GM18867 (cell line): Measurements from ENCODE around the gene NRXN3.
A peak's percentile ranks its signal among the peaks of the same experiment; 100 is the strongest.

Experiments used
- ATAC-seq: cut with Tn5 transposase; IDR thresholded peaks from one replicate; pipeline ENCODE4 v1.9.1; 2021; ENCODE audit warnings: mild to moderate bottlenecking, moderate library complexity; ENCODE audit not compliant: unreplicated experiment

Gene NRXN3

GRCh38 chr14:78863143-78863542 is 693.0 kb downstream of the NRXN3 start:
- no peak for ATAC-seq

DNA sequence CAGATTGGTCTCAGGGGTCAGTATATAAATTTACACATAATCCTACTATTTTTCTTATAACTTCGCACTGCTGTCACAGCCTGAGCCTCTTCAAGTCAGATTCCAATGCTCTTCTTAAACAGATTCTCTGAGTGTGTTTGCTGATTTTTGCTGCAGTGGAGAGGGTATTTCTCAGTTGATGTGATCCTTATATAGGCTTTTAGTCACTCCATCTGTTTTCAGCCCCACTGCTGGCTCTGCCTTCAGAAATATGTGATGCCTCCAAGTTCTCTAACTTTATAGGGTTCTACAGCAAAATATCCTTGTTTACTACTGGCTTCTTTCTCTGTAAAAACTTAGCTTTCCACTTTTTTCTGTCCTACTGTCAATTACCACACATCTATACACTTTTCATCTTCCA is 702.7 kb downstream of the NRXN3 start:
- ATAC-seq: no peak

DNA sequence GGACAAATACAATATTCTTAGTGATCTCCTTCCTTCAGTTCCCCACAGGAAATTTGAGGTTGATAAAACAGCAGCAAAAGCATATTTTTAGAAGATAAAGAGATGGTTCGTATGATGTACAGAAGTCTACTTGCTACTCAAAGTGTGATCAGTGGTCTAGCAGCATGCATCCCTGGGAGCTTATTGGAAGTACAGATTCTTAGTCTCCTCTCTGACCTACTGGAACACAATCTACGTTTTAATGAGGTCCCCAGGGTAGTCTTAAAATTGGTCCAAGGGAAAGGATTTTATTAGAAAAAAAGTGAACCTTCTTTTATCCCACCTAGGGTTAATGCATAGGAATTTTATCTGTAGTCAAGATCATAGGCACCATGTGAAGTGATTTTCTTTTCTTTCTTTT is 703.4 kb downstream of the NRXN3 start:
- no peak for ATAC-seq

GRCh38 chr14:78875049-78875448 is 704.9 kb downstream of the NRXN3 start:
- no peak for ATAC-seq

GRCh38 chr14:78885884-78886283 is 715.7 kb downstream of the NRXN3 start:
- no peak for ATAC-seq

DNA sequence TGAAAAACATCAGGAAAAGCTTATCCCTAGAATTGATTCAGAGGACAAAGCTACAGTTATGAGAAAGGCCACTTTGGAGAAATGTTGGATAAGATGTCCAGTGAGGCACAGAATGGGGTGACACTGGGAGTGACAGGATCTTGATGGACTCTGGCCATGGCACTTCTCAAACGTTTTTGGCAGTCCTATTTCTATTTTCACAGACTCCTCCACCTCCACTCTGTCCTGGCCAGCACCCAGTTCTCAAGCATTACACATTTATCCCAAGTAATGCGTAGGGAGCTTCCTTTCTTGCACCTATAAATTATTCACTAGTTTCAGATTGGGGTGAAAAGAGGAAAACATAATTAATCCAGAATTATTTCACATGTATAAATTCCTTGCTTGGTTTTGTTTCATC is 727.3 kb downstream of the NRXN3 start:
- no peak for ATAC-seq

DNA sequence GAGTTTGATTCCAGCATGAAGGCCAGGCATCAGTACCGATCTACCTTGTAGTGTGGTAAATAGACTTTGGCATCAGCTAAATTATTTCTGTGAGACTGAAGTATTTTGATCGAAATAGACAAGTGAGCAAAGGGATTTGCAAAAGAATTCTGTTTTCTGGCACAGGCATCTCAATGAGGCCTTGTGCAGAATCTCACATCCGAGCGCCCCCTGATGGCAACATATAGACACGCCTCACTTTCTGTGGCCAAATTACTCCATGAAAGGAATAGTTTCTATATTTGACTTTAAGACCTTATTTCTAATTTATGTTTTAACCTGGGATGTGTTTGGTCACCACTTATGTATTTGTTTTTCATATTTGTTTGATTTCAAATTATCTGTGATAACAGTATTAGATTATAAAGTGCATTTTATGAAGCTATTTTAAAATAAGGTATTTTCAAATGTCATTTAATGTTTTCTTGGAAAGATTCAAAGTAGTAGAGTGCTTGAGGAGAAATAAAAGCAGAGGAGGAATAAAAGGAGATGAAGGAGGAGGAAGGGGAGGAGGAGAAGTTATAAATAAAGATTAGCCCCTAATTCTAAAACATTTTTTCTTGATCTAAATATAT is 731.9 kb downstream of the NRXN3 start:
- peak; percentile 42 for ATAC-seq

DNA sequence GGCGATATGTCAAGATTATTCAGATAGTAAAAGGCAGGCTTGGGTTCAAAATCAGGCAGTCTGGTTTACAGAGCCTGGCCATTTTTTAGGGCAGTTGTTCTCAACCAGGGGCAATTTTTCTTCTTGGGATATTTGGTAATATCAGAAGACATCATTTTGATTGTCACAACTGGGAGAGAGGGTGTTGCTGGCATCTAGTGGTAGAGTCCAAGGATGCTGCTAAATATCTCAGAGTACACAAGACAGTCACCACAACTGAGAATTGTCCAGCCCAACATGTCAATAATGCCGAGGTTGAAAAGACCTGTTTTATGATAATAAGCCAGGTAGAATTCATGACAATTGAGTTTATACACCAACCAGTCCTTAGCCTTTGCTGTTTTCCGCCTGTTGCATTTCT is 733.9 kb downstream of the NRXN3 start:
- no peak for ATAC-seq

GRCh38 chr14:78917462-78917861 is 747.3 kb downstream of the NRXN3 start:
- ATAC-seq: no peak

DNA sequence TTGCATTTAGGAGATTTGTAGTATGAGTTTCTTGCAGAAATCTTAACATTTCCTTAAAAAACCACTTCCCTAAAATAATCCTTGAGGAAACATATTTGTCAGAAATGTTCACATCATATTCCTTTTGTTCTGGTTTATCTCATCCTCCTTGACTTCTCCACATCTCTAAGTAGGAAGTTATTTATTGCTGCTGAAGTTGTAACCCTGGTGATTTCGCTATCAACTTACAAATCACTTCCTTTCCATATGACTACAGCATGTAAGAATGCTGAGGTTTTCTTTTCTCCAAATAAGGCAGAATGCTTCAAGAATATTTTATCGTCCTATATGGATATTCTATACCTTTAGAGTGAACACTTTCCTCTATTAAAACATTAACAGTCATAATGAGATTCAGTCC is 751.7 kb downstream of the NRXN3 start:
- no peak for ATAC-seq

- ATAC-seq: no peak
Measured at GRCh38 chr14:78927261-78927660, 757.1 kb downstream of the NRXN3 start.

DNA sequence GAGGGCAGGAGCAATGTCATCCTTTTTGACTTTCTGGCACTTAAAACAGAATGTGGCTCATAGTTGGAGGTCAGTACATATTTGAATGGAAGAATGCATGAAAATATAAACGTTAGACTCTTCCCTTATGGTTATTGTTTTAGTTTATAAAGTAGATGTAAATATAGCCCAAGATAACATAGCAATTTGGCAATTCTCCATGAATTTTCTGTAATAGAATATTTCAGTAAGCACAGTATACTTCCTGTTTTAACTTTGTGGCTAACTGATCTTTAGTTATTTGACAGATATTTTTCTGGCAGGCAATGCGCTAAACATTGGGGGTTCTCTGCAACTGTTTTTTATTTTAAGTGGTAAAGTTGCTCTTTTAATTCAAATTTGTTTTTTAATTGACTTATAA is 763.0 kb downstream of the NRXN3 start:
- no peak for ATAC-seq

DNA sequence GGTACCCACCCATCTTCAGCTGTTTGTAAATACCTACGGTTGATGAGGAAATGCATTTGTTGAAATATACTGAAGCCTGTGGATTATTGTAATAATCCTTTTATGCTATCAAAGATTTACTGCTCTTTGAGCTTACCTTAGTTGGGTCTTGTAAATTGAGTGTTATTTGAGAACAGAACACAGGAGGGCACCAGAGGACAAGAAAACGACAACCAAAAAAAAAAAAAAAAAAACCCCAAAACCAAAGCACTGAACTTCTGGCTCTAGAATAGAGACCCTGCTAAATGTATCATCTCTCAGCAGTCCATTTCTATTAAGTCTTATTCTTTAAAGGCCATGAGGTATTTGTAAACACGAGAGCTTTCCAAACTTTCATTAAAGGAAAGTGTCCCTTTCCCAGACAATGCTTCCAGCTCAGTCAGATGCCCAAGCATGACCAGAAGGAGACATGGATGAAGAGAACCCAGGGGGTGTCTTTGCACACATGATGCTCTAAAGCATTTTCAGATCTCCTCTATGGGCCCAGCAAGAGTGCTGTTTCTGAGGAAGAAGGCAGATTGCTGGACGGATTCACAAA is 763.9 kb downstream of the NRXN3 start:
- ATAC-seq: no peak

GRCh38 chr14:78946949-78947348 is 776.8 kb downstream of the NRXN3 start:
- ATAC-seq: no peak

GRCh38 chr14:78947681-78948080 is 777.5 kb downstream of the NRXN3 start:
- no peak for ATAC-seq

- ATAC-seq: no peak
Measured at GRCh38 chr14:78950649-78951048, 780.5 kb downstream of the NRXN3 start.

- no peak for ATAC-seq
Measured at GRCh38 chr14:78951602-78952001, 781.4 kb downstream of the NRXN3 start.

- ATAC-seq: peak; percentile 90
Measured at GRCh38 chr14:78959674-78960264, 789.6 kb downstream of the NRXN3 start.

- ATAC-seq: no peak
Measured at GRCh38 chr14:78967111-78967809, 797.1 kb downstream of the NRXN3 start.

DNA sequence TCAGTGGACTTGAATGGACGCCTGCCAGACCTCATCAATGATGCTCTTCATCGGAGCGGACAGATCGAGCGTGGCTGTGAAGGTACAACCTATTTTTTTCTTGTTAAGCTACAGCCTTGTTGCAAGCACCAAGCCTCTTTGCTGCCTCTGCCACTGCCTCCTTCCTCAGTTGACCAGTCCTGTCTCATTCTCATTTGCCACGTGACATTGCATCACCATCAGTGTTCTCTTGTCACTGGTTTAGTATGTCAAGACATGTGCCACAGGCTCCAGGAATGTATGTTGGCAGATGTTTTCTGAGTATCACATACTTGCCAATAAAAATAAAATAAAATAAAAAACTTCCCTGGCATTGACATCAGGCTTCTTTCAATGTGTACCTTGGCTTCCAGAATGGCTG is 798.1 kb downstream of the NRXN3 start:
- no peak for ATAC-seq

- ATAC-seq: no peak
Measured at GRCh38 chr14:78970677-78971076, 800.5 kb downstream of the NRXN3 start.

DNA sequence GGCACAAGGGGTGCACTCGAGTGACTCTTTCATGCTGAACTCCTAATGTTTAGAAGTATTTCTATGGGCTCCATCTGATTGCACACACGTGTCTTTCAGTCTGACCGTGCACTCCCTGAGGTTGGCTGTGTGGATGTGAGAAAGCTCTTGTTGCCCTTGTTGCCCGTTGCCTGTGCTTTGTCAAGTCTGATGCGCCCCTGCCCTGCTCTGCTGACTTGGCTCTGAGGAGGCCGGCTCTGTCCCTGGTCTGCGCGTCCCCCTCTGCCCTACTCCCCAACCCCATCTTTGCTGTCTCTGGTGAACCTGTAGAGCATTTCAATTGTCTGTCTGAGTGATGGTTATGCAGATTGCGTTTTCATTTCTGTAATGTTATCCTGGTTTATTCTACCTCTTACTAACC is 802.3 kb downstream of the NRXN3 start:
- no peak for ATAC-seq
